MV-4-11 (cell line): Measurements from ENCODE around the gene IGF1R.
A peak's percentile ranks its signal among the peaks of the same experiment; 100 is the strongest.

Experiments used
- DNase-seq: peaks from one replicate; lab custom pipeline; 2025; lab: John Stamatoyannopoulos, UW

The IGF1R gene

DNA sequence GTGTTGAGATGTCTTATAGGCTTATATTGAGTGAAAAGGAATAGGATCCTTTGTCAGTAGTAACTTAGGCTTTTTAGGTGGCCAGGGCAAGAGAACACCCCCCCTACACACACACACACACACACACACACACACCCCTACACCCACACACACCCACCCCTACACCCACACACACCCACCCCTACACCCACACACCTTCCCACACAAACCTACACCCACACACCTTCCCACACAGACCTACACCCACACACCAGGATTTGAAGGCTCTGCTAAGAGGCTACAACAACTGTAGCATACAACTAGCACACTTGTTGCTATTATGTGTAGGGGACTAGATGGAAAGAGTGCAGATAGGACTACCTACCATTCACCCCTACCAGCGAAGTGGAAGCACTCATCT, 186.6 kb downstream of the IGF1R start:
- no peak for DNase-seq

DNA sequence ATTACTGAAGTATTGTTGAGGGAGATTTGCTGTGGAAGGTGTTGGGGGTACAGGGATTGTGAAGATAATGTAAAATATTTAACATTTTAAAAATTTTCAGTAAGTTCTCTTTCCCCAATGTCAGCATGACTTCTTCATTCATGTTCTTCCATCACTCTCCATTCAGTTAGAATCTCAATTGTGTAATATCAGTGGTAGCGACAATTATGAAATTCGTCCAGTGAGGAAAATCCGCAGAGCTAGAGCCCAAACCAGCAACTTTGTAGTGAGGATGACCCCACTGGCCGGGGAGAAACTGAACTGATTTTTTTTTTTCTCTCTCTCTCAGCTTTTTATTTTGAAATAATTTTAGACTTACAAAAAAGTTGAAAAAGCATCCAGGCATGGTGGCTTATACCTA, 187.5 kb downstream of the IGF1R start:
- peak; percentile 13 for DNase-seq

DNA sequence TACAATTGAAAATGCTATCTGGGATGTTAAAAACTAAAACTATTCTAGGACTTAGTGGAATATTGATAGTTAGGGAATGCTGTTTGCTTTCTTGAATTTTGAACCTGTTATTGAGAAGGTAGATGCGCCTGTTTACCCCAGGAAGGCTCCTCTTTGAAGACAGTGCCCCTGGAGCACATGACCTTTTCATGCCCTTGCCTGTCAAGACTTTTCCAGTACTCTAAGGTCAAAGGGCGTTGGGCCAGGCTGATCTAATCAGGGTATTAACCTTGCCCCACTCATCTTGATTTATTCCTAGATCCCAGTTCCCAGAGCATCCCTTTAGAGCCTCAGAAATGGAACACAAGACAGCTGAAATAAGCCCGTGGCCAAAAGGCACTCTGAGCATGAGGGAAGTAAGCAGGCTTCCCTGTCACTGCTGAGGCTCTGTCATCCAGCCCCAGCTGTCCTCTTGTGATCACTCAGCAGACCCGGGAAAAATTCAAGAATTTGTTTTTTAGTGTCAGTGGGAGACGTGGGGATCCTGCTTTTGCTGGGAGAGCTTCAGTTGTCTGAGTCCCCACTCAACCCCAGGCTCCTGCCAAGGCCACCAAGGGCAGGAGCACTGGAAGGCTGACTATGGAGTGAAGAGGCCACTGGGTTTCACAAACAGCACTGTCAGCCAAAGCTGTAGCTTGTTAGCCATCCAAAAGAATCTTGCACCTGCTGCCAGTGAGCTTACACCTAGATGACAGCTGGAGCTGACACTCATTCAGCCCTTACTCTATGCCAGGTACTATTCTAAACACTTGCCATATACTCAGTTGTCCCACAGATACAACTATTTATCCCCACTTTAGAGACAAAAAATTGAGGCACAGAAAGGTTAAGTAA, 190.3 kb downstream of the IGF1R start:
- no peak for DNase-seq

DNA sequence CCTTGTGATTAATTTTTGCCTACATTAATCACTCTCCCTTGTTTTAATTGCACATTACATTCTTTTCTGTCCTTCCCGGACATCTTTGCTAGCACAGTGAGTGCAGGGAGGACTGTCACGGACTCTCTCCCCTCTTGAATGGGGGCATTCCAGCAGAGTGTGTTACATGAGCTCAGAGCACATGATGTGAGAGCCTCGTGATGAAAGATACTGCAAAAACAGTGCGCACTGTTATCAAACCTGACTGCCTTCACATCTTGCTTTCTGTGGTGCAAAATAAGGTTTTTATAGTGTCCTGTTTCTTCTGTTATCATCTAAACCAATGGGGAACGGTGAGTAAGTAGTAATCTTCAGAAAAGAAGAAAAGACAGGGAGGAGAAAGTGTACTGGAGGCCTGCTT, 191.7 kb downstream of the IGF1R start:
- no peak for DNase-seq

DNA sequence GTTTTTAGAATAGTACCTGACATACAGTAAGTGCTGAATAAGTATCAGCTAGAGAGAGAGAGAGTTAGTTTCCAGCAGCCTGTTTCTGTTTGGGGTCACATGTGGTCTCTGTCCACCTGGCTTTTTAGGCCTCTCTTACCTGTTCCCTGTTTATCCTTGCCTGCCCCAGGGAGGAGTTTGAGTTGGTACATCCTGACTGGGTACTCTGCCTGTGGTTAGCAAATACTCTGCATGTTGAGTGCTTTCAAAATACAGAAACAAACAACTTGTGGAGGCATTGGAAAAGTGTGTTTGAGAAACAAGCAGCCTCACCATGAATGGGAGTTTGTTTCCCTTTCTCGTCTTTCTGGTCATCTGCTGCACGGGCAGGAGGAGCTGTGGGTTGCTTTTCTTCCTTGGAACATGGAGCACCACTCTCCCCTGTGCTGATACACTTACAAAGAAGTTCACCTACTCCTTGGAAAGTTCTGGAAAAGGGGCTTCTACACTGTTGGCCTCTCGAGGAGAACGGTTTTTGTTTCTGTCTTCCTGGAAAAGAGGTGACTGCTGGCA, 193.2 kb downstream of the IGF1R start:
- no peak for DNase-seq

DNA sequence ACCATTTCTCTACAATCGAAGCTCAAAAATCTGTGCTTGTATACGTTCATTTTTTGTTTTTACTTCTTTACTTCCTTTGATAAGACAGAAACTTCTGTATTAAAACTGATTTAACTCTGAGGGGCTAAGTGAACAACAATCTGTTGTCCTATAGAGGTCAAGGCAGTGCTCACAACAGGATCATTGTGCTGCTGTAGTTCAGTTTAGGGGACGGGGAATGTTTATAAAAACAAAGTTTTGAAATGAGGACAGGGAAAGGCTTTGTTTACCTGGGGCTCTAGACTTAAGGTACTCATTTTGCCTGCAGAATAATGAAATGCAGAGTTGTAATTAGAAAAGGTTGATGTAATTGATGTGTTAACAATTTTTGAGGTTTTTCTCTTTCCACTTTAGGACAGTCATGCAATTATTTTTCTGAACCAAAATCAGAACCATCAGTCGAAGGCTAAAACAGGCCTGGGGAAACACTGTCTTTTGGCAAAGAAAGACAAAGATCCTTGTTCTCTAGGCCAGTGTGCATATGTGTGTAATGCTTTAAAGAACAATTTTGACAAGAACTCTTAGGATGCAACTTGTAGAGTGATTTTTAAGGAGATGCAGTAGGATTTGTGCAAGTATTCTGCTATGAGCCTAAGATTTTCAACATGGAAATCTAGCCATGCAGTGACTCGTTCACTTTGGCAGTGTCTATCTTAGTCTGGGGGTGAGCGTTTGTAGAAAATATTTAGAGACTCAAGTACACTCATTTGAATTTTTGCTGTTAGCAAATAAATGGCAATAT, 194.0 kb downstream of the IGF1R start:
- no peak for DNase-seq

DNA sequence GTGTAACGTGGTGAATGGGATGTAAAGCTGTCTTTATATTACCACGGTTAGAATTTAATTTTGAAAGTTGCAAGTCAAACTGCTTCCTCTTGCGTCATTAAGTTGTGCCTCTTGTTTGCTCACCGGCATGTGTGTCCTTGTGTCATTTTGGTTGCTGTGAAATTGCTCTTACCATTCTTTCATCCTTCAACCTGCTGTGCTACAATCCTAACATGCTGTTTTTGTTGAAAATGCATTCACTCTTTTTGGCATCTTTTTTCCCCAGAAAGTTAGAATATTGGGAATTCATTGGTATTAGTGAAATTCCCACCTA, 194.6 kb downstream of the IGF1R start:
- DNase-seq: peak; percentile 6

DNA sequence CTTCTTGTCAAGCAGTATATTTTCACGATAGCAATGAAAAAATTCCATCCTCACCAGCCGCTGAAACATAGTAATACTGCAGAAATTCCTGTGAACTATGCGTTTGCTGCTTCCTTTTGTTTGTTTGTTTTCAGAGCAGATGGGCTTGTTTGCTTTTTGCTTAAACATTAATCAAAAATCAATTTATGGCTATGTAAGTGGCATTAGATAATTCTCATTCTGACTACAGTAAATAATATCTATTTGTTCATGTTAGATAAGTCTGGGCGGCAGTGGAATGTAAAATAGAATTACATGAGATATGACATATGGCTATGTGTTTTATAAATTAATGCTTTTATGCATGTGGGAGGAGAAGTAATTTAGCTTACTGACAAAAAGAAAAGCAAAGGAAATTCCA, 195.5 kb downstream of the IGF1R start:
- DNase-seq: no peak

DNA sequence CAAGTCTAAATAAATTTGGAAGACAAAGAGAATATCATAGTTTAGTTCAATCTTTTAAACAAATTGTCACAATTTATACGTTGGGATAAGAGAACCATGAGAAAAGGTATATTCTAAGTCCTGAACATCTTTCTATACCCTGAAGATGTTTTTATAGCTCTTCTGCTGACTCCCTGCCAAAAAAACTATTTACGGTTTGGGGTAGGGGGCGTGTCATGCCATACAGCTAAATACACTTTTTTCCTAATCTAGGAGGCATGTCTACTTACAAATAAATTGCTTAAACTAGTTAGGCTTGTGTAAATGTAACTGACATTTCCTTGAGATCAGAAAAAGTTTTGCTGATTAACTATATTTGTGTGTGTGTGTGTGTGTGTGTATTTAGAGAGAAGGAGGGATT, 195.9 kb downstream of the IGF1R start:
- DNase-seq: no peak

DNA sequence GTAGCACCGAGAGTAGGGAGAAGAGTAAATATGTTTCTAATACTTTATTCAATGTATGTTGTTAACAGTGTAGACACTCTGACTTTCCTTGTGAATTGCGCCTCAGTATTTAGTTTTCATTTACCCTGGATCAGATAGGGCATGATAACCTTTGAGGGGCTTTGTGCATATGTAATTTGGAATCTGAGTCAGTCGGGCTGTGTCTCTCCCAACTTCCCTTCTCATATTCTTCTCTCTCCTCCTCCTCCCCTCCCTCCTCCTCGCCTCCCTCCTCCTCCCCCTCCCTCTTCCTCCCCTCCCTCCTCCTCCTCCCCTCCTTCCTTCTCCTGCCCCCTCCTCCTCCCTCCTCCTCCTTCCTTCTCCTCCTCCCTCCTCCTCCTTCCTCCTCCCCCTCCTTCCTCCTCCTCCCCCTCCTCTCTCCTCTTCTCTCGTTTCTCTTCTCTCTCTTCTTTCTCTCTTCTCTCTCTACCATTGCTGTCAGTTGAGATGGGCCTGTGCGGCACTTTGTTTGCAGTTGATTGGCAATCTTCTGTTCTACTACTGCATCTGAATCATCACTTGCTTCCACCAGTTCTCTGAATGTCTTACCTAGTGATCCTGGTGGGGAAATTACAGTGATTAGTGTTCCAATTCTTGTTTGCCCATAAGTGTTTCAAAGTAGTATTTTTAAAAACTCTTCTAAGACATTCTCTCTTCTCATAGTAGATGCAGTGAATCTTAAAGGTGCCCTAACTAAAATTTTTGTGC, 197.0 kb downstream of the IGF1R start:
- DNase-seq: no peak

DNA sequence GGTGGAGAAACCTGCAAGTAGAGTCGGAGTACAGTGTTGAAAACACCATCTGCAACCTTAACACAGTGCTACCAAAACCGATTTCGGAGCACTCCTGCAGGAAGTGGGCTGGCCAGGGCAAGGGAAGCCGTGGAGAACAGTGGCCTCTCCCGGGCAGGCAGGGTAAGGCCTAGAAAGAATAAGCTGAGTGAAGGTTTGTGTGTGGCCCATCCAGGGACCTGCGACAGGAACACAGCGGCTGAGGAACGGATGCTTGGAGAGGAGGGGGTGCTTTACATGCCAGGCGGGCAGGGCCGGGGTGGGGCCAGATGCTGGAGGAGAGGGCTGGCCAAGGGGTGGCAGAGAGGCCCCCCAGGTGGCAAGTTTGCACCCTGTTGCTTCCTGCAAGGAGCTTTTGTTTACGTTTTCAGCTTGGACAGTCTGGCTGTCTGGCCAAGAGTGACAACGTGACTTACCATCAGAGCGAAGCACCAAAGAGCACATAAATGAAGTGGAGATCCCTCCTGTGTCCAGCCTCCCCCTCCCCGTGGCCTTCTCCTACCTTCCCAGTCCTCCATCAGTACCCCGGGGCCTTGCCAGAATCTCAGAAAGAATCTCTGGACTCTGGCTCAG, 202.7 kb downstream of the IGF1R start:
- DNase-seq: peak; percentile 60

DNA sequence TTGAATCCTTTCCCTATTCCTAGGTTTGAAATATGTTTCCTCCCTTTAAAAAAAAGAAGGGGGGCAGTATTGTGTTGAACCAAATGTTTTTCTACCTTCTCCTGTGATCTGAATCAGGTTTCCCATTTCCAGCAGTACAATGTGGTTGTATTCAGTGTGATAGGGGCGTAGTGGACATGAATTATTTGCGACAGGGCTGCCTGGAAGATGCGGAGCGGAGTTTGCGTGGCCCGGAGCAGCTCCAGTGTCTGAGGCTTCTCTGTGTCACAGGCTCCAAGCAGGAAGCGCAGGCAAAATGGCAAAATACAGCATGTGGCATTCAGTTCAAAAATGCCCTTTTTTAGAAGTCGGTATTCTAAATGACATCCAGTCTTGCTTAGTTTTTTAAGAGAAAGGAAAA, 204.8 kb downstream of the IGF1R start:
- peak; percentile 67 for DNase-seq

DNA sequence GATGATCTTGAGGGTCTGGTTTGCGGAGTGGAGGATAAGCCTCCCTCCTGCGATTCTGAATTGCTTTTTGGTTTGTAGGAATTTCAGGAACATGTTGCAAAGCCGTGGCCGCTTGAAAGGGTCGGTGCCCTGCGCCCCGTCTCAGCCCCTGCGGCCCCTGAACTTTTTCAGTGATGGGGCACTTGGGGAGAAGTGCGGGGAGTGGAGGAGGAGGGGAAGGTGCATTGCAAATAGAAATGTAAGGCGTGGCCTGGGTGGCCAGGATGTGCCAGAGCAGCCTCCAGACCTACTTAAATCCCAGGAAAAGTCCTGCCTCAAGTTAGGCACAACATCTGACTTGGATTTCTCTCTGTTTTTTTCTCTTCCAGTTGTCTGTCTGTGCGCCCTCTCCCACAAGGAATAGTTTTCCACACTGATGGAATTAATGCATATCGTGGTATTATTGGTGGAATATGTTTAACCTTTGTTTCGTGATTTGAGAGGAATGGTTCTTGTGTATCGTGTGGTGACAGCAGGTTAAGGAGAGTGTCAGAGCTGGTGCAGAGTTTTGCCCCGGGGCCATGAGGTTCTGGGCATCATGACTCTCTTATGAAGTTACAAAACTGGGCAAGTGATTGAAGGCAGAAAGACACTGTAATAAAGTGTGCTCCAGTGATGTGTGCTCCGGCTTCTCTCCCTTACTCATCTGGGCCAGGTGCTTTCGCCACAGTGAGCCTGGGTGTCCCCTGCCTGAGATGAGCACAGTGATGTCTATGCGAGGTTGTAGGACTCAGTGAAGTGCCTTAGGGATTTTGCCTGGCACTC, 205.5 kb downstream of the IGF1R start:
- no peak for DNase-seq

DNA sequence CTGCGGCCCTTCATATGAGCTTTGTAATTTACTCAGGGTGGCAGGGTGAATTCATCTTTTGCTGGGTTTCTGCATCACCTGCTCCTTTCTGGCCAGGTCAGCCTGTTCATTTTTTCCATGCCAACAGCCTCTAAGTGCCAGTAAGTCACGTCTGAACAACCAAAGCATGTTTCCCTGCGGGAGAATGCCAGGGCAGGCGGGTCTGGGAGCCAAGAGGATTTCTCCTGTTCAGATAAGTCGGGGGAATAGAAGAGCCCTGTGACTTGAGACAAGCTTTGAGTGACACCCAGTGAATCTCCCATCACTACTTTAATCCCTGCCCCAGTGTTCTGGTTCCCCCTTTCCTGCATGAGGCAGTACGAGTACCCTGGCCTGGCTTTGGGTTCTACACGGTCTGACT, 206.2 kb downstream of the IGF1R start:
- DNase-seq: no peak

DNA sequence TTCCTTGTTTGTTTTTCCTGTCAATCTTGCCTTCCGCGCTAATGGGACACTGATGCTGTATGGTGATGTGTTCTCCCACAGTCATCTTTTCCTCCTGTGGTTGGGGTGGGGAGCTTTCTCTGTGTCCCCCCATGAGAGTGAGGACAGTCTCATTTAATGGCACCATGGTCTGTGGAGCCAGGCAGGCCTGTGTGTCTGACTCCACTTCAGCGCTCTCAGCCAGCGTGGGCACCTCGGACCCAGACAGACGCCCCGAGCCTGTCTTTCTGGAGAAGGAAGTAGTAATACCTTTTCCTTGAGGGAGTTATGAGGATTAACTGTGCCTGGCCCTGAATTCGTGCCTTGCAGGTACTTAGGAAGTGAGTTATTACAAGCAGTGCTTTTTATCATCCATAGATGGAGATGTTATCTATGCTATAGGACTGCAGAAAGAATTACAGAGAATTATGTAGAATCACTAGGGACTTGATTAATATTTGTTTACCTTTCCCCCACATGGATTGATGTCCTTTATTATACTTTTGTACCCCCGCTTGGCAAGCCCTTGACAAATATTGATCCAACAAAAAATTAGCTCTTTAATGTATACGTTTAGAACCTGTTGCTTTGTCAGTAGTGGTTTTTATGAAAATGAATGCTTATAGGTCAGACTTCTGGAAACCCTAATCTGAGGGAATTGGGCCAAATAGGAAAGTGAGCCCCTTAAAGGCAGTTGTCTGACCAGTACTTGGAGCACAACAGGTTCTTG, 206.9 kb downstream of the IGF1R start:
- DNase-seq: no peak

DNA sequence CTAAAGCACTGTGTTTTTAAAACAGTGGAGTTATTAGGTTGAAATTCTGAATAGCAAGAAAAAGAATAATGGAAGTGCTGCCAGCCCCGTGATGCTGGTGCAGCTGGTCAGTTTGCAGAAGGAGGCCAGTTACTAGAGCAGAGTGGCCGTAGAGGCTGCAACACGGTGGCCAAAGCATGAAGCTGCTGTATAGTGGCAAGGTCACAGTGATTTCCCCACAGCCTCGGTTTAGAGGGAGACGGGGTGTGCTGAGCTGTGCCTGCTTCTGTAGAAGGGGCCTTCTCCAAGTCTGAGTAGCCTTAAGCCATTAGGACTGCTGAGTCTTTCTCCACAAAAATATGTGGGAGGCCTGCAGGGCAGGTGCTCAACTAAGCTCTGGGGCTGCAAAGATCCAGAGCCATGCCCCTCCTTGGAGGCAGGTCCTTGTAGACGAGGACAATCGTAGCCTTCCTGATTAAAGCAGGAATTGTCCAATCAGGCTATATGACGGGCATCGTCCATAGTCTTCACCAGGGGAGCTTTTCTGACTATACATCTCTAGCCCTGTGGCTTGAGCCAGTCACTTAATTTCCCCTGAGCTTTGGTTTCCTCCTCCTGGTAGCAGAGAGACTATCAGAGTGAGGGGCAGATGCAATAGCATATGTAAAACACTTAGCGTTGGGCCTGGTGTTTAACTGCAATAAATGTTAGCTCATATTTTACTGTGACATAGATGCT, 207.6 kb downstream of the IGF1R start:
- no peak for DNase-seq

DNA sequence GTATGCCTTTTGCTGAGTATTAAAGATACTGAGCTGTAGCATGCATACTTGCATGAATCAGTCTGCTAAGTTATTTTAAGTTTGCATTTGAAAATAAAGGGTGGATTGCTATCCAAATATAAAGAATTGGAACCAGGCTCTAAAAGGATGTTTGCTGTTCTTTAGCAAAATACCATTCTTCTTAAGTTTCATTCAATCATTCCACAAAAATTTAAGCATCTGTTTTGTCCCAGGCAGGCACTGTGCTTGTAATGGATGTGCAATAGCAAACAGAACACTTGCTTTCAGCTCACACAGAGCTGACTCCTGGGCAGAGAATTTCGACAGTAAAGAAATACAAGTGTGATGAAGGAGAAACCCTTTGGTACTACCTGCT, 208.2 kb downstream of the IGF1R start:
- DNase-seq: no peak

DNA sequence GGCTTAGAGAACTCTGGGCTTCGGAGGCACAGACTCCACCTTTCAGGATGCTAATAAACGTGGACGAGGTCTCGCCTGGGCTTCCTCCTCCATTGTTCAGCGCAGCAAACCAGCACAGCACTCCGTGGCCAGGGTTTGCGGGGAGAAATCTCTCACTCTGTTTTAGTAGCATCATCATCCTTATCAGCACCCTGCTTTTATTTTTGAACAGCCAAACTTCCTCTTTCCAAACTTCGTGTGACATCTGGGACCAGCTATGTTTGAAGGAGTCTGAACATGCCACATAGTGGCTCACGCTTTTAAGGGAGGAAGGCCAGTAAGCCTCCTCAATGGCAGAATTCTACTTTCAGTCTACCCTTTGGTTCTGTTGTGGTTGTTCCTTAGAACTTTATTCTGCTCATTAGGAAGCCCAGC, 210.3 kb downstream of the IGF1R start:
- peak; percentile 71 for DNase-seq

DNA sequence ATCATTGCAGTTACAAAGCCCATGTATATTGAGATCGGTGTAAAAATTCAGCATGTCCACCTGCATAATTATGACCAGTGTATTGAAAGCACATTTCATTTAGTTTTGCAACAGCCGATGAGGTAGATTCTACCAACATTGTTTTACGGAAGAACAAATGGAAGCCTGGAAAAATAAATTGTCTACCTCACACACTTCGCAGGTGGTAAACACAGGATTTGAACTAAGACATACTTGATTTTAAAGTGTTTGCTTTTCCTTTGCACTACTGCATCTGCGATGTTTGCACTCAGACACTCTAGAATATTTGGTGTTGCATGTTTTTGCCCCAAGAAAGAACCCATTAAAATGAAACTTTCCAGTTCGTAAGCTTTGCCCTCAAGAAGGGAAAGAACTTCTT, 210.8 kb downstream of the IGF1R start:
- DNase-seq: no peak
